Posterior vena cava (tissue), 2 donors: ENCODE data around the gene CCDC102B. TPM values are rescaled to one million over a fixed set of nuclear protein-coding genes. Genes with fewer than 3 reads are reported as not detected.

Experiments
- DNase-seq: peaks from one replicate; pipeline ENCODE4 v3.0.0-alpha.2; 2020; ENCODE audit warnings: low spot score
- intact Hi-C, 2 donors: fragments of 100-400 bp; cut with DNase I; formaldehyde crosslinking; loops; one replicate each; pipeline versions ENCODE4 v1.14.1 to v1.14.2; 2022 to 2023
- total RNA-seq, 2 donors: library from RNA; stranded (reverse); fragmentation: NEBNext Ultra II Directional; extraction: Animal tissue kit (Norgen Biotek cat#: 25700); gene quantifications; one replicate each; pipeline ENCODE4 v1.2.1, GENCODE V29; 2021
- donor health status: DM: yes; HTN: yes; CAD: no.
- donor health status: DM: yes; HTN: yes; CAD: no.

The CCDC102B gene
- total RNA-seq, 2 donors from 2014 or later: 10.4 to 22.7 TPM

- DNase-seq: no peak
- intact Hi-C loops: no loop called here
Observed at GRCh38 chr18:69021211-69021805, 223.4 kb downstream of the CCDC102B start.

GRCh38 chr18:69022426-69022825 is 224.5 kb downstream of the CCDC102B start:
- intact Hi-C loops: no loop called here
- DNase-seq: no peak

DNA sequence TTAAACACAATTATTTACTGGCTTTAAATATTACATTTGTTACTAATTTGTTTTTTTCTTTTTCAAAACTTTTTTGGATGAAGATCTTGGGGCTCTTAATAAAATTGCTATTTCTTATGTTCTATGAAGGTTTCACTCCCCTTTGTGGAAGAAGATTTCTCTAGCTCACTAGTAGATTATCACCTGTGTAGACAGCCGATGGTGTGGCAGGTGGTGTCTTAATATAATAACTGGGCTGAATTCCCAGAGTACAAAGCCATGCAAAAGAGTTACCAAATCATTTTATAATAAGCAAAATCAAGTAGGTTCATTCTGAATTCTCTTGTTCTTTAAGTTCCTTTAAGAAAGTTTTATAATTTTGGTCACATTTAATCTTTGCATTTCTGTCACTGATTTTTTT is 233.7 kb downstream of the CCDC102B start:
- DNase-seq: no peak

DNA sequence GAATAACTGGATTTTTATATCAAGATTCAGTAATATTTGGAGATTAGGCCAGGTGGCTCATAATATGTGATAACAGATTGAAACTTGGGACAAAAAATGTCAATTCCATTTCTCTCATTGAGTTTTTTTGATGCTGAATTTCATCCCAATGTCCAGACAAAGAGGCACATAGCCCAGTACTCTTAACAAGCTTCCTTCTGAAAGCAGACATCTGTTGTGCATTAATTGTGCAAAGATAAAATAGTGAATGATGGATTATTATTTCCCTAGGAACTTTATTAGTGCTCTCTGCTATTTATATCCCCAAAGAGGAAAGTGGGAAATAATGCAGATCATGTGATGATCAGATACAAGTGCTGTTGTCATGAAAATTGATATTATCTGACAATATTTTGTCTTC is 234.1 kb downstream of the CCDC102B start:
- no peak for DNase-seq
- intact Hi-C loops: no loop called here

More for the DNA sequence above, 233.7 kb downstream of the CCDC102B start:
- intact Hi-C loops: no loop called here

- intact Hi-C loops: no loop called here
- DNase-seq: no peak
Observed at GRCh38 chr18:69035756-69036155, 237.9 kb downstream of the CCDC102B start.

- DNase-seq: no peak
- intact Hi-C loops: no loop called here
Observed at GRCh38 chr18:69044215-69044614, 246.3 kb downstream of the CCDC102B start.

- DNase-seq: no peak
- intact Hi-C loops: no loop called here
Observed at GRCh38 chr18:69064063-69064462, 266.2 kb downstream of the CCDC102B start.

DNA sequence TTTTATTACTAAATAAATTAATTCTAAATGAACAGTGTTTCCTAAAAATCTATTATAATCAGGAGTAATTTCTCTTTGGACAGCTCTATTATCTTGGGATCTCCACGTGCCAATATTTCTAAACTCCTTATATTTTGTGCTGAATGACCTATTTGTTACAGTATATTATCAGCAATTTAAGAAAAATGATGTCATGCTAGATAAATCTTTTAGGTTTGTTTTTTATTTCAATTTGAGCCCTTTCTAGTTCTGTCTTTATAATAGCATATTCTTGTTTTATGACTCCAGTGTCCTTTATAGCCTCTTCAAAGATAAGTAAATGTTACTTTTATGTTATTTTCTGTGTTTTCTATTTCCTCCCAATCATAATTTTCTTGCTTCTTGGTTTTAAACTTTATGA is 269.2 kb downstream of the CCDC102B start:
- intact Hi-C loops: no loop called here
- DNase-seq: no peak

GRCh38 chr18:69071680-69072079 is 273.8 kb downstream of the CCDC102B start:
- intact Hi-C loops: no loop called here
- DNase-seq: no peak

GRCh38 chr18:69081846-69082245 is 284.0 kb downstream of the CCDC102B start:
- intact Hi-C loops: no loop called here
- no peak for DNase-seq

DNA sequence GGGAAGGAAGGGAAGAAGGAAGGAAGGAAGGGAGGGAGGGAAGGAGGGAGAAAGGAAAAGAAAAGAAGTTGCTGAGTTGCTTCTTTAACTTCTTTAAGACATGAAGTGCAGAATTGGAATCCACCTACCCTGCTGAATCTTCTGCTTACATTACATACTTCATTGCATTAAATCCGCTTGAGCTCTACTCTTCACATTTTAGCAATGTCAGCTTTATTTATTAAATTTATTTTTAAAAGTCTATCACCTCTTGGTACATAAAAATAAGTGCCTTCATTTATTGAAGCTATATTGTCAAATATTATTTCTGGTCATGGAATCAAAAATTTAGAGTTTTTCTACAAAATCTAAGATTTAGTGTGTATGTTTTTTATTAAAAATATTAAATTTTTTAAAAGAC is 284.6 kb downstream of the CCDC102B start:
- no peak for DNase-seq
- intact Hi-C loops: no loop called here

- no peak for DNase-seq
- intact Hi-C loops: no loop called here
Observed at GRCh38 chr18:69085951-69086350, 288.1 kb downstream of the CCDC102B start.

DNA sequence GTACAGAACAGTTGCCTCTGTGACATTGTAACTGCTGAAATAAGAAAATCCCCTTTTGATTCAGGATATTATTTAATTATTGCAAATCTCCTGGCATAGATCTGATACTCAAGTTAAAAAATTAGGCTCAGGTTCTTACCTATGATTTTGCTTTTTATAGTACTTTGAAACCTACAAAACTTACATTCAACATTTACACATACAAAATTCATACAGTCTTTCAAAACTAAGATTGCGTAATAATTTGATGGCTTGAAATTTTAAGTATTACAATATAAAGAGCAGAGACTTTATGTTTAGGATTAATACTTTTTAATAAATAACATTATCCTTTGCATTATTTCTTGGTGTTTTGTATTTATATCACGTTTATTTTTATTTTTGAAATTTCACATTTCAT is 291.1 kb downstream of the CCDC102B start:
- no peak for DNase-seq
- intact Hi-C loops: no loop called here

DNA sequence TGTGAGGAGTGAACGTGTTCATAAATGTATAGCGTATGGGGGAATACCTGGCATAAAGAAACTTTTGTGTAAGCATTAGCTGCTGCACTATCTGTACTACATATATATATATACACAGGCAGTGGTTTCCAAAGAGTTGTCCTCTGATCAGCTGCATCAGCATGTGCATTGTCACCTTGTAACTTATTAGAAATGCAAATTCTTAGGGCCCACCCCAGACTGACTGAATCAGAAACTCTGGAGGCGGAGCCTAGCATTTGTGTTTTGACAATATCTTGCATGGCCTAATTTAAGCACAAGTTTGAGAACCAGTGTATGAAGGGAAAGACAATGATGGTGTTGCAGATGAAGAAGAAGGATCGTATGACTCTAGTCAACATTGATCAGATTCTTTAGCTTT is 299.5 kb downstream of the CCDC102B start:
- no peak for DNase-seq
- intact Hi-C loops: no loop called here

DNA sequence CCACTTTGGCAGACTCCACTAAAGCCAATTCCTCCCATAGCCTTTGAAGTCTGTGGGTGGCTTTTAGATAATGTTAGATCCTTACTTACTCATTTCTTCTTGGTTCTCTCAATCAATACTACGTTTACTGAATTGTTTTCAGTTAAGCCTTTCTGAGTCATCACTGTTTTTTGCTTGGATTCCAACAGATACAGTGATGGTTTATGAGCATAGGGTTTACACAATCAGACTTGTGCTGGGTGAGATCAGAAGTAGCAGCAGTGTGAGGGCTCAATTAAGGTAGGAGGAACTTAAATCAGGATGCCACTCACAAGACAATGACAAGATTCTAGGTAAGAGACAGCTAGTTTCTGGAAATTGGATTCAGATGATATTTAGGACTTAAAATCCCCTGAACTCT is 305.1 kb downstream of the CCDC102B start:
- intact Hi-C loops: no loop called here

More for the DNA sequence above, 305.1 kb downstream of the CCDC102B start:
- DNase-seq: no peak

Other genes starting within 250 kb of the CCDC102B start
- 10 to 100 TPM; 41.8 to 44.0 TPM for gene TMX3, start 83.0 kb upstream of the CCDC102B start, total RNA-seq